ENCODE measurements around the gene GPX2.

GPX2 gene

DNA sequence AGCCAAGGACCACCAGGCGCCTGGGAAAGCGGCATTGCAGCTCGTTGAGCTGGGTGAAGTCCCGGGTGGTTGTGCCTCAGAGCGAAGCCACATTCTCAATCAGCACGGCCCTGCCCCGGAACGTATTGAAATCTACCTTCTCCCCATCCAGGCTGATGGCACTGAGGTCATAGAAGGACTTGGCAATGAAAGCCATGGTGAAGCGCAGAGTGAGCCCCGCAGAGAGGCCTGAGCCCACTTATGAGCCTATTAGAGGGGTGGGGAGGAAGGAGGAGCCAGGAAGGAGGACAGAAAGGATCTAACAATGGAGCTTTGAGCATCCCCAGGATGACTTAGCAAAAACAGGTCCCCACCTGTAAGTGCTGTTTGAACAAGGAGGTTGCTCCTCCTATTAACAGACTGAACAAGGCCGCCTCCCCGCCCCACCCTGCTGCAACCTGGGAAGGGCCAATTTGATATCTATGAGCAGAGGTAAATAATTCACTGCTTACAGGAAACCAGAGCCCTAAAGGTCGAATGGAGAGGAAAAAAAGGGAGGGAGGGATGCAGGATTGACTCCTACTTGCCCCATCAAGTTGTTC is at the start of gene GPX2:
TSS of gene GPX2 (minus strand) at position 215 of the 581 bp plus-strand sequence. CDS start at position 196, 19 bp downstream.
- DNase-seq (ENCODE audit: low spot score), result no peak

DNA sequence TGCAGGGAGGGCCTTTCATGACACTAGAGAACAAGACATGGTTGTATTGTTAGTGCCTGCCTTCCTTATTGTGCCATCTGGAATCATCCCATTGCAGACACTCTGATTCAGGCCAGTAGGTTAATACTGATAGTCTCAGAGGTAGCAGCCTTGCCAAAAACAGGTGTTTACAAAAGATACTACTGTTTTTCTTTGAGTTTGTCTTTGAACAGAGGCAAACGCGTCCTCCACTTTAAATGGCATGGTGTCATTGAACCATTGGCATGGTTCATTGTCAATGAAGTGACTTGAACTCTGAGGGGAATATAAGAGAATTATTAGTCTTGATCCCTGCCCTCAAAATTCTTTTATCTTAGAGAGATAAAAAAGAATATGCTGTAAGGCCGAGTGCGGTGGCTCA is 48.4 kb upstream of the GPX2 start:
- no peak for DNase-seq (ENCODE audit: low spot score)

DNA sequence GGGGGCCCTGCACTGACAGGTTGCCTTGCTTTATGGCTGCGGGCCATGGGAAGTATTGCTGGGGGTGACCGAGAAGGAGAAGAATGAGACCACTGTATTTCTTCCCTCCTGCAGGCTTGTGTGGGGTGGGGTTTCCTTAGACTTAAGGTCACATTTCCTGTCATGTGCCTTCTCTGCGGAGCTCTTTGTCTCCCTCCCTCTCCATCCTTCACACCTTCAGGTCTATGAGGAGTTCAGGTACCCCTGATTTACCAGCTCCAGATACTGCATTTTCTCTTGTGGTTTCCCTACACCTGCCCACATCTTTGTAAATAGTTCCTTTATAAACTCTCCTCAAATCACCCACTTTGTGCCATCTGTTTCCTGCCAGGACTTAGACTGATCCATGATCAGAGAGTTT is 47.8 kb upstream of the GPX2 start:
- DNase-seq (ENCODE audit: low spot score), result no peak

- no peak for DNase-seq (ENCODE audit: low spot score)
Measured at GRCh38 chr14:64987438-64987767, 44.9 kb upstream of the GPX2 start.

GRCh38 chr14:64986648-64987437 is 44.3 kb upstream of the GPX2 start, which contains the start of gene FNTB:
Gene FNTB (plus strand): TSS chr14:64986895. CDS start chr14:64986954, 59 bp downstream.
- DNase-seq (ENCODE audit: low spot score), result peak; percentile 98

DNA sequence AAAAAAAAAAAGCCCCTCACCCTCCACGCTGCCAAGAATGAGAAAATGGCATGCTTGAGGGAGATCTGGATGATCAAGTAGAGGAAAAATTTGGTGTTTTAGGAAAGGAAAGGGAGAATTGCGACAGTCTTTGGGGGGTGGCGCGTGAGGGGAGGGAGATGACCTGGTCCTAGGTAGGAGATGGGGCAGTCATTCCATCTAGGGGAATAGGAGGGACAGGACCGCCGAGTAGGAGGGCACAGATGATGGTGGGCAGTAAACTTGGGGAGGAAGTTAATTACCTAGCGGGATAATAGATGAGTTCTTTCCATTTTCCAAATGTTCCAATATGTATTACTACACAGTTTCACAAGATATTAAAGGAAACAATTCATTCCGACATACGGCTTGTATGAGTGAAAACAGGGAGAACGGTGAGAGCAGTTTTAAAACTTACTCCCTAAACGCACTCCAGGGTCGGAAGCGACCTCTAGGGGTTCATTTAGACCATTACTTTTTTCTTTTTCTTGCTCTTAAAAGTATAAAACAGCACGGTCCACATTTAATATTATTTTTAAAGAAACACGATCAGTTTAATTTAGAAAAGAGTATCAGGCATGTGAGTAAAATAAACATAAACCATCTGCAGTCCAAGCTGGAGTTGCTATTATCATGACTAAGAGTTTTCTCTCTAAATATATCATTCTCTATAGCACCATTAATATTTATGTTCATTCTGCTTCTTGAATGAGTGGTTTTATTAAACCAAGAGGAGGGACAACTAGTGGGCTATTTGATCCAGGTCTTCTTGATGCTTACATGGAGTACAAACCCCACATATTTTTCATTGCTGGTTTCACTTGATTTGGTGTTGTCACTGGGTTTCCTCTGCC is 41.1 kb upstream of the GPX2 start:
- peak; percentile 86 for DNase-seq (ENCODE audit: low spot score)

GRCh38 chr14:64979336-64980074 is 37.0 kb upstream of the GPX2 start:
- no peak for DNase-seq (ENCODE audit: low spot score)

DNA sequence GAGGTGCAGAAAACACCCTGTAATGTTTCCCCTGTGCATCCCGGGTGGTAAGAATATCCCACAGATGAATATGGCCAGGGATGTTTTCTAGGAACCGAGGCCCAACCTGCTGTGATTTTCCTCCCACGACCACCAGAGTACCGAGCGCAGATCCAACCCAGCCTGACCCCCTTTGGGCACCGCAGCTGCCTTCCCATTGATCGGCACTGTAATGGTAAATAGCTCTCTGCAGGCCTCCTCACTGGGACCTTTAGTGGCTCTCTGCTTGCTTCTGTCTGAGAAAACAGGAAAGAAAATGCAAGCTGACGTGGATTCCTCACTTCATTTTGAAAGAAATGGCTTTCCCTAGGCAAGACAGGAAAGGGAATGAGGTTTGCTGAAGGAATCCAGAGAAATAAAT is 32.0 kb upstream of the GPX2 start:
- no peak for DNase-seq (ENCODE audit: low spot score)

DNA sequence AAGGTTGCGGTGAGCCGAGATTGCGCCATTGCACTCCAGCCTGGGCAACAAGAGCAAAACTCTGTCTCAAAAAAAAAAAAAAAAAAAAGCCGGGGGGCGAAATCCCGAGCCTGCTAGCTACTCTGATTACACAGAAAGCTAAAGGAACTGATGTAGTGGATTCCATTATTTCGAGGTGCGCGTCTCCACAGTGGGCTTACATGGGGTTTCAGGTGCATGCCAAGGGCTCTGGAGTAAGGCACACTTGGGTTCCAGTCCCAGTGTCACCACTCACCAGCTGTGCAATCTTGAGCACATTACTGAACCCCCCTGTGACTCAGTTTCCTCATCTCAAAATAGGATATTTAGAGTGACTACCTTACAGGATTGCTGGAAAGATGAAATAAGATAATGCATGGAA is 31.3 kb upstream of the GPX2 start:
- no peak for DNase-seq (ENCODE audit: low spot score)

GRCh38 chr14:64973026-64973442 is 30.5 kb upstream of the GPX2 start:
- DNase-seq (ENCODE audit: low spot score), result peak; percentile 61

- DNase-seq (ENCODE audit: low spot score), result peak; percentile 20
Measured at GRCh38 chr14:64971943-64972791, 29.6 kb upstream of the GPX2 start, which contains the start of gene RAB15. Gene RAB15 (minus strand): TSS chr14:64972336. CDS start chr14:64972076, 260 bp downstream.

DNA sequence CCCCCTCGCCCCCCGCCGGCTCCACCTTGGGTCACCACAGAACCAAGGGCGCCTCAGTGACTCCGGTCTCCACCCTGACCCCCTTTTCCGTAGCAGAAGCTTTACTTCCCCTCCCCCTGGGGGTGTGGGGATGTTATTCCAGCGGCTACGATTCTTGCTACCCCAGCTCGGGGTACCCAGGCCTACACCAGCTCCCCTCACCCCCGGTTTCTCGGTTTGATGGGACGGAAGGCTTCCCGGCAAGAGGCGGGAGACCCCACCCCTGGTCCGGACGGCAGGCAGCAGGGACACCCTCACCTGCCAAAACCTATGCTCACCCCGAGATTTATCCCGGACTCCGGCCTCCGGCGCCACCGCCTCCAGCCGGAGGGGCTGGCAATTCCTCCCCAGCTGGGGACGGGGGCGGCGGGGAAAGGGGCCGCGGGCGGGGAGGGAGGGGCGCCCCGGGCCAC is 29.0 kb upstream of the GPX2 start:
- no peak for DNase-seq (ENCODE audit: low spot score)

DNA sequence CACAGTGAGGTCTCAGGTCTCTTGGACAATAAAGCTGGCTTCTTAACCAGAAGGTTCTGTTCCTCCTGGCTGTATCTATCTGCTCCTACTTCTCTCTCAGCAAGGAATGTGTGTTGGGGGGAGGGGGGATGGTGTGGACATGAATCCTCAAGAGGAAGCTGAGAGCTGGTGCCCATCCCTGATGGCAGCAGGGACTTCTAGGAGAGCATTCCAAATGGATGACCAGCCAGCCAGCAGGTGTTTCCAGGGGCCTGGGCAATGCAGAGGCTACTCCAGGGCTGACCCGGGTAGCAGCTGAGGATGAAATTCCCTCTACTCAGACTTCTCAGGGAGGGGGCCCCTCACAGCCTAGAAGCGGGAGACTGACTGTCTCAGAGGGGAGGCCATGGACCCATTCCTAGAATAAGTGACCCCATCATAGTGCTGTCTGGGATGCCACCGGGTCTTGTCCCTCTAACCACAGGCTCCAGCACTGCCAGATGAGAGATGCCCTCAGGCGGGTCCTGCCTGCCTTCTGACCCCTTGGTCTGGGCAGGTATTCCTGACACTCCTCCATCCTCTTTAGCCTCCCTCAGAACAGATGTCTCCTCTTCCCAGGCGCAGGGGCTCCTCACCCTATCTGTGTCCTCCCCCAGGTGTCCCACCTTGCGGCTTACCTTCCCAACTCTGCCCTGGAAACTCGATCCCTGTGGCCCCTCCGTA is 28.4 kb upstream of the GPX2 start:
- DNase-seq (ENCODE audit: low spot score), result peak; percentile 57

GRCh38 chr14:64970041-64970440 is 27.5 kb upstream of the GPX2 start:
- DNase-seq (ENCODE audit: low spot score), result peak; percentile 49

GRCh38 chr14:64968651-64969050 is 26.1 kb upstream of the GPX2 start:
- peak; percentile 41 for DNase-seq (ENCODE audit: low spot score)

DNA sequence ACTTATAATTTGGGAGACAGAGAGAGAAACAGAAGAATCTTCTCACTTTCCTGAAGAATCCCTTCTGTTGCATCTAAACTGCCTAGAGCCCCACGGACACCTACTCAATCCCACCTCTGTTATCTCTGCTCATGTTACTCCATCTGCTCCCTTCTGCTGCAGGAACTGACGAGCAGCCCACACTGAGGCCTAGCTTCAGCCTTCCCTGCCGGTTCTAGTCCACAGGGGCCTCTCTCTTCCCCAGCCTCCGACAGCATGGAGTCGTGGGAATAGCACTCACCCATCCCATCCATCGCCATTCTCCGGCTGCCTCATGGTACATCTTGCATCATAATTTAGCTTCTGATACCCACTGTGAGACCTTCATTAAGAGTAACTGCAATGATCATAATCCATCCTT is 25.6 kb upstream of the GPX2 start:
- DNase-seq (ENCODE audit: low spot score), result peak; percentile 46

DNA sequence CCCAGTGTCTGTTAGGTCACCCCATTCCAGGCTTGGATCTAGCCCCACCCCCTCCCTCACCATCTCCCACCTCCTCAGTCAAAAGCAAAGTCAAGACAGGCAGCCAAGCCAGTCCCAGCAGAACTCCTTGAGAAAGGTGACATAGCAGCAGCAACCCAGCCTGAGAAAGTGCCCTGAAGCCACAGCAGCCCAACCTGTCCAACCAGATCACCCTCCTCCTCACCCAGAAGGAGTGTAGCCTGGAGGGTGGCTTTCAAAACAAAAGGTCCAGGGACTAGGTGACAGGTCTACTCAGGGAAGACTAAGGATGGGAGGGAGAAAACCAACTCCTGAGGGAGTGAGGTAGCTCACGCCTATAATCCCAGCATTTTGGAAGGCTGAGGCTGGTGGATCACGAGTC is 24.4 kb upstream of the GPX2 start:
- peak; percentile 10 for DNase-seq (ENCODE audit: low spot score)

DNA sequence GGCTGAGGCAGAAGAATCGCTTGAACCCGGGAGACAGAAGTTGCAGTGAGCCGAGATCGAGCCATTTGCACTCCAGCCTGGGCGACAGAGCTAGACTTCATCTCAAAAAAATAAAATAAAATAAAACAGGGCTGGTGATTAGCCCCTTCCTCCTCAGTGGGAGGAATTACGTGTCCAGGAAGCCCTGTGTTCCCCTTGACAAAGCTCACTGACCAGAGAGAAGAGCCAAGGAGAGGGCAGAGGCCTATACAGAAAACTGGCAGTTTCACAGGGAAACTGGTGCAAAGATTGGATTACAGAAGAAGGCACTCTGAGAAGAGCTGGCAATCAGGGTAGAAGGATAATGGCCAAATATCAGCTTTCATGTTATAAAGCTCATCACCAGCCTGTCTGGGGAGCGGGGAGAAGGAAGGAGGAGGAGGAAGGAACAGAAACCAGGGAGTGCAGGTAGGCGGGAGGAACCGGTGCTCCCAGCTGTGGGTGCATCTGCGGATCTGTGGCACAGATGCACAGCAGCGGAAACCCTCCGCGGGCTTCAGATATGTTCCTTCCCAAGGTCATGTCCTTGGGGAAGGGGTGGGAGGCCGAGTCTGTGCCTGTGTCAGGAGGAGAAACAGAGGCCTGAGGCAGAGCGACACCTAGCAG is 22.9 kb upstream of the GPX2 start:
- peak; percentile 20 for DNase-seq (ENCODE audit: low spot score)

DNA sequence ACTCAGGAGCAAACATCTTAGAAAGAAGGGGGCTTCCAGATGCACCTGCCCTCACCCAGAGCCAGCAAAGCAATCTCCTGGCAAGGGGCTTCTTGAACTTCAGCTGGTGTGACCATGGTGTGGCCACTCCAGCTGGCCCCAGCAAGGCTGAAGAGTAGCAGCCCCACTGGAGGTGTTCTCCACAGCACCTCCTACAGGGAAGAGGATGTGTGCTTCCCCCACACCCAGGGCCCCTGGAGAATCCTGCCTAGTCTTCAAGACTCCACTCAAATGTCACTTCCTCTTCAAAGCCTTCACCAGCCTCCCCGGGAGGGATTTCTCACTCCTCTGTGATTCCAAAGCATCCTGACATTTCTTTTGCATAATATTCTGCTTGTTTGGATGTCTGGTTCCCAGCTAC is 21.1 kb upstream of the GPX2 start:
- no peak for DNase-seq (ENCODE audit: low spot score)
